Measurements from ENCODE around the gene BBS4. TPM values are rescaled to one million over a fixed set of nuclear protein-coding genes. Genes with fewer than 3 reads are reported as not detected.

BBS4 gene
- polyA plus RNA-seq, 1 donor (not counting 4 experiments of a cell fraction or from before 2014, with no cell fraction given): 16.5 TPM

- H3K4me3 ChIP-seq (ENCODE audit: control insufficient read depth in 2 of 3, extremely low read depth in 1 of 3, insufficient read depth in 2 of 3, low read depth in 1 of 3, low read length in 3 of 3): no peak overlapping the region
- H4K20me1 ChIP-seq (ENCODE audit: control insufficient read depth, extremely low read depth, insufficient read depth, low read length): no peaks in the 10 kb centered on the region
- H3K4me1 ChIP-seq (ENCODE audit: control insufficient read depth, extremely low read depth, insufficient read depth, low read length): no peaks in the 10 kb centered on the region
- H3K9me3 ChIP-seq (ENCODE audit: control insufficient read depth, low read depth, low read length): no peaks in the 10 kb centered on the region
- FAIRE-seq (no peak), DNase-seq (ENCODE audit: low read depth, low spot score) (no peak)
- TF ChIP-seq, protein P1, sequence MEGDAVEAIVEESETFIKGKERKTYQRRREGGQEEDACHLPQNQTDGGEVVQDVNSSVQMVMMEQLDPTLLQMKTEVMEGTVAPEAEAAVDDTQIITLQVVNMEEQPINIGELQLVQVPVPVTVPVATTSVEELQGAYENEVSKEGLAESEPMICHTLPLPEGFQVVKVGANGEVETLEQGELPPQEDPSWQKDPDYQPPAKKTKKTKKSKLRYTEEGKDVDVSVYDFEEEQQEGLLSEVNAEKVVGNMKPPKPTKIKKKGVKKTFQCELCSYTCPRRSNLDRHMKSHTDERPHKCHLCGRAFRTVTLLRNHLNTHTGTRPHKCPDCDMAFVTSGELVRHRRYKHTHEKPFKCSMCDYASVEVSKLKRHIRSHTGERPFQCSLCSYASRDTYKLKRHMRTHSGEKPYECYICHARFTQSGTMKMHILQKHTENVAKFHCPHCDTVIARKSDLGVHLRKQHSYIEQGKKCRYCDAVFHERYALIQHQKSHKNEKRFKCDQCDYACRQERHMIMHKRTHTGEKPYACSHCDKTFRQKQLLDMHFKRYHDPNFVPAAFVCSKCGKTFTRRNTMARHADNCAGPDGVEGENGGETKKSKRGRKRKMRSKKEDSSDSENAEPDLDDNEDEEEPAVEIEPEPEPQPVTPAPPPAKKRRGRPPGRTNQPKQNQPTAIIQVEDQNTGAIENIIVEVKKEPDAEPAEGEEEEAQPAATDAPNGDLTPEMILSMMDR (optimal IDR thresholded peaks at IDR 0.05 in 1 of 3, IDR thresholded peaks at IDR 0.05 in 1 of 3, conservative IDR thresholded peaks at IDR 0.05 in 1 of 3; ENCODE audit: extremely low read depth in 1 of 3, insufficient read depth in 2 of 3, low read length in 3 of 3): no peak
- no peak for TF ChIP-seq EZH2 (IDR thresholded peaks at IDR 0.05; ENCODE audit: low read length)
- H3K36me3 ChIP-seq (ENCODE audit: control insufficient read depth in 2 of 2, extremely low read depth in 1 of 2, insufficient read depth in 2 of 2, low read length in 2 of 2): peaks cover 5 to 16% of the 10 kb centered on the region in 2 experiments
- dilution Hi-C loops (cut with MboI; ENCODE audit: extremely low pct_ligation_motif_present, low sequenced_read_pairs): no loop called here
- no peaks in the 10 kb centered on the region for H3K79me2 ChIP-seq (ENCODE audit: control insufficient read depth, insufficient read depth, low read length)
- no peak overlapping the region for H3K4me2 ChIP-seq (ENCODE audit: control insufficient read depth, extremely low read depth, insufficient read depth, low read depth, low read length)
- H3K9ac ChIP-seq (ENCODE audit: control insufficient read depth, extremely low read depth, insufficient read depth, low read length): no peak overlapping the region
- H2AFZ ChIP-seq (ENCODE audit: control insufficient read depth, low read length): no peak overlapping the region
- H3K27ac ChIP-seq (ENCODE audit: control insufficient read depth, insufficient read depth, low read length): no peak overlapping the region
- no peaks in the 10 kb centered on the region for H3K9me1 ChIP-seq (ENCODE audit: control insufficient read depth, extremely low read depth, insufficient read depth, low read length)
- no peaks in the 10 kb centered on the region for H3K27me3 ChIP-seq (ENCODE audit: control insufficient read depth, extremely low read depth, insufficient read depth, low read length)
Observed at GRCh38 chr15:72749700-72750099, 63.7 kb downstream of the BBS4 start.

- no peak for FAIRE-seq
- peaks cover 19 to 24% of the 10 kb centered on the region in 2 experiments for H3K36me3 ChIP-seq (ENCODE audit: control insufficient read depth in 2 of 2, extremely low read depth in 1 of 2, insufficient read depth in 2 of 2, low read length in 2 of 2)
Observed at GRCh38 chr15:72751751-72752455, 65.9 kb downstream of the BBS4 start.

More at GRCh38 chr15:72751751-72752455, 65.9 kb downstream of the BBS4 start:
- Histone ChIP-seq H3K9me3 (ENCODE audit: control insufficient read depth, low read depth, low read length) (no peaks in the 10 kb centered on the region), H2AFZ (ENCODE audit: control insufficient read depth, low read length) (no peak overlapping the region), H3K4me1 (ENCODE audit: control insufficient read depth, extremely low read depth, insufficient read depth, low read length) (no peaks in the 10 kb centered on the region), H3K79me2 (ENCODE audit: control insufficient read depth, insufficient read depth, low read length) (no peaks in the 10 kb centered on the region), H3K4me3 (ENCODE audit: control insufficient read depth in 2 of 3, extremely low read depth in 1 of 3, insufficient read depth in 2 of 3, low read depth in 1 of 3, low read length in 3 of 3) (no peak overlapping the region), H3K9me1 (ENCODE audit: control insufficient read depth, extremely low read depth, insufficient read depth, low read length) (no peaks in the 10 kb centered on the region), H3K27me3 (ENCODE audit: control insufficient read depth, extremely low read depth, insufficient read depth, low read length) (no peaks in the 10 kb centered on the region), H3K27ac (ENCODE audit: control insufficient read depth, insufficient read depth, low read length) (no peak overlapping the region), H3K4me2 (ENCODE audit: control insufficient read depth, extremely low read depth, insufficient read depth, low read depth, low read length) (no peak overlapping the region), H4K20me1 (ENCODE audit: control insufficient read depth, extremely low read depth, insufficient read depth, low read length) (no peaks in the 10 kb centered on the region), H3K9ac (ENCODE audit: control insufficient read depth, extremely low read depth, insufficient read depth, low read length) (no peak overlapping the region)
- dilution Hi-C loops (cut with MboI; ENCODE audit: extremely low pct_ligation_motif_present, low sequenced_read_pairs): no loop called here
- no peak for DNase-seq (ENCODE audit: low read depth, low spot score)
- TF ChIP-seq, protein P1 (optimal IDR thresholded peaks at IDR 0.05 in 1 of 3, IDR thresholded peaks at IDR 0.05 in 1 of 3, conservative IDR thresholded peaks at IDR 0.05 in 1 of 3; ENCODE audit: extremely low read depth in 1 of 3, insufficient read depth in 2 of 3, low read length in 3 of 3): no peak
- TF ChIP-seq EZH2 (IDR thresholded peaks at IDR 0.05; ENCODE audit: low read length): no peak

Data from keratinocyte (primary cell).